ENCODE data around the gene TPSB2.
"Not testable (repeated sequence)": the region's sequence is repeated elsewhere in the genome, so short reads cannot be mapped to it uniquely, and the experiment has no call there.

Gene TPSB2

DNA sequence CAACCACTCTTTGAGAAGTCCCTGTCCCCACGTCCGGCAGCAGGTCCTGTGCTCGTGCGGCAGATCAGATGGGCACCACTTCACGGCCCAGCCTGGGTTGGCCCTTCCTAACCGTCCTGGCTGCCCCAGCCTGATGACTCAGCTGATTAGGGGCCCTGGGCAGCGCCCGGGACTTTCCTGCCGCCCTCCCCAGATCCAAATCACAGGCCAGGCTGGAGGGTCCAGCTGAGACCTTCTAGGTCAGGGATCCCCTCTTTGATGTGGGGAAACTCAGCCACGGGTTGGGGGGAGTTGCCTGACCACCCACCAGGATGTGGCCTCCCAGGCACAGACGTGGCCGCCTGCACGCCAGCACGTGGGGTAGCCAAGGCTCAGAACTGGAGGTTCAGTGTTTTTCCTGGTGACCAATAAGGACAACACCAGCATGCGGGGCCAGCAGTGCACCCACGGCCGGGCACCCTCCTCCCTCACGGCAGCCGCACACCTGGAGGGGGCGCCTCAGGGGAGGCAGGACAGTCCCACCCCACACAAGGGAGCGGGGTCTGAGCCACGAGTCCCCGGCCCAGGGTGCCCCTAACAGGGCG lies 4.2 kb downstream of the TPSB2 start:
- not testable (repeated sequence) for H3K27me3 ChIP-seq (ENCODE audit: low read depth, low read length); H3K4me2 ChIP-seq (ENCODE audit: low read length)

DNA sequence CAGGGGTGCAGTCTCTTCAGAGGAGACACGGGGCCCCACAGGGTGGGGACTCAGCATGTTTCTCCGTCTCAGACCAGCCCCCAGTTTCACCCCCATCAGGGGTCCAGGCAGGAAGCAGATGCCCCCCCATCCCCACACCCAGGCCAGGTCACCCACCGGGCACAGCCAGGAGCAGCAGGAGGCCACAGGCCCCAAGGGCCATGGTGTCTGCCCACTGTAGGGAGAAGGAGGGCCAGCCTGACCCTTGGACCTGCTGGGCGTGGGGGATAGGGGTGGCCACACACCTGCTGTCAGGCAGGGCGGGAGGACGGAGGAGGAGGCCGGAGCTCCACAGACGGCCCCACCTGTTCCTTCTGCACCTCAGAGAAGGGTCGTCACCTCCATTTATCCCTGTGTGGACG lies 4.9 kb downstream of the TPSB2 start, which contains the start of gene TPSG1:
TPSG1 (minus strand) TSS at position 218 of the 401 bp plus-strand sequence; CDS start at position 202, 16 bp downstream.
- TF ChIP-seq, protein P1, sequence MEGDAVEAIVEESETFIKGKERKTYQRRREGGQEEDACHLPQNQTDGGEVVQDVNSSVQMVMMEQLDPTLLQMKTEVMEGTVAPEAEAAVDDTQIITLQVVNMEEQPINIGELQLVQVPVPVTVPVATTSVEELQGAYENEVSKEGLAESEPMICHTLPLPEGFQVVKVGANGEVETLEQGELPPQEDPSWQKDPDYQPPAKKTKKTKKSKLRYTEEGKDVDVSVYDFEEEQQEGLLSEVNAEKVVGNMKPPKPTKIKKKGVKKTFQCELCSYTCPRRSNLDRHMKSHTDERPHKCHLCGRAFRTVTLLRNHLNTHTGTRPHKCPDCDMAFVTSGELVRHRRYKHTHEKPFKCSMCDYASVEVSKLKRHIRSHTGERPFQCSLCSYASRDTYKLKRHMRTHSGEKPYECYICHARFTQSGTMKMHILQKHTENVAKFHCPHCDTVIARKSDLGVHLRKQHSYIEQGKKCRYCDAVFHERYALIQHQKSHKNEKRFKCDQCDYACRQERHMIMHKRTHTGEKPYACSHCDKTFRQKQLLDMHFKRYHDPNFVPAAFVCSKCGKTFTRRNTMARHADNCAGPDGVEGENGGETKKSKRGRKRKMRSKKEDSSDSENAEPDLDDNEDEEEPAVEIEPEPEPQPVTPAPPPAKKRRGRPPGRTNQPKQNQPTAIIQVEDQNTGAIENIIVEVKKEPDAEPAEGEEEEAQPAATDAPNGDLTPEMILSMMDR (IDR thresholded peaks at IDR 0.05; ENCODE audit: low read depth, low read length): no peak
- no peak for TF ChIP-seq EZH2phosphoT487 (IDR thresholded peaks at IDR 0.05; ENCODE audit: low read depth)
- Histone ChIP-seq H3K79me2 (ENCODE audit: low read length) (no peaks in the 10 kb centered on the region), H3K9ac (ENCODE audit: low read length) (no peak within 1 kb of the TSS), H3K9me3 (ENCODE audit: insufficient read depth, low read length) (no peaks in the 10 kb centered on the region), H3K4me2 (ENCODE audit: low read length) (no peak within 1 kb of the TSS), H3K27ac (ENCODE audit: low read length) (no peak within 1 kb of the TSS), H3K27me3 (ENCODE audit: low read depth, low read length) (no peaks in the 10 kb centered on the region), H3K36me3 (replicated peaks; ENCODE audit: low read depth, low read length) (no peaks in the 10 kb centered on the region), H2AFZ (ENCODE audit: low read depth, low read length) (no peak within 1 kb of the TSS), H4K20me1 (ENCODE audit: insufficient read depth, low read length) (no peaks in the 10 kb centered on the region), H3K4me1 (ENCODE audit: low read length) (no peaks in the 10 kb centered on the region), H3K4me3 (ENCODE audit: low read length) (no peak within 1 kb of the TSS)

More for the DNA sequence above, 4.2 kb downstream of the TPSB2 start:
- not testable (repeated sequence) for H4K20me1 ChIP-seq (ENCODE audit: insufficient read depth, low read length); H3K4me1 ChIP-seq (ENCODE audit: low read length); H3K4me3 ChIP-seq (ENCODE audit: low read length); H2AFZ ChIP-seq (ENCODE audit: low read depth, low read length); H3K36me3 ChIP-seq (replicated peaks; ENCODE audit: low read depth, low read length); H3K9ac ChIP-seq (ENCODE audit: low read length); H3K79me2 ChIP-seq (ENCODE audit: low read length); H3K9me3 ChIP-seq (ENCODE audit: insufficient read depth, low read length); H3K27ac ChIP-seq (ENCODE audit: low read length)

DNA sequence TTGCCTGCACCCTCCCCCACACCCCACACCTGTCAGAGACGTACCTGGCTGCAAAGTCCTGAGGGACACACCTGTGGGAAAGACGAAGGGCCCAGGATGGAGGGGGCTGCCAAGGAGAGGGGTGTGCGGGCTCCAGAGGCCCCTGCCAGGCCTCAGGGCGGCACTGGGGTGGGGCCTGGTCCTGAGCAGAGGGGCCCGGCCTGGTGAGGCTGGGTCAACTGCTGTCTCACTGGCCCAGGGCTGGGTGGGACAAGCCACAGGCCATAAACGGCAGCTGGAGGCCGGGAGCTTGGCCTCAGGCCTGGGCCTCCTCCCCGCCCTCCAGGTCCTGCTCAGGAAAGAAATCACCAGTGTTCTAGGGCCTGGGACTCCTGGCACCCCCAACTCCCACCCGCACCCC lies 5.4 kb downstream of the TPSB2 start:
- no peak overlapping the region for H3K27ac ChIP-seq (ENCODE audit: low read length)
- H3K4me1 ChIP-seq (ENCODE audit: low read length): no peaks in the 10 kb centered on the region
- H3K9ac ChIP-seq (ENCODE audit: low read length): no peak overlapping the region
- H4K20me1 ChIP-seq (ENCODE audit: insufficient read depth, low read length): no peaks in the 10 kb centered on the region
- TF ChIP-seq, protein P1 (IDR thresholded peaks at IDR 0.05; ENCODE audit: low read depth, low read length): no peak
- H3K4me3 ChIP-seq (ENCODE audit: low read length): no peak overlapping the region
- no peaks in the 10 kb centered on the region for H3K27me3 ChIP-seq (ENCODE audit: low read depth, low read length)
- no peaks in the 10 kb centered on the region for H3K36me3 ChIP-seq (replicated peaks; ENCODE audit: low read depth, low read length)
- no peaks in the 10 kb centered on the region for H3K9me3 ChIP-seq (ENCODE audit: insufficient read depth, low read length)
- no peak overlapping the region for H2AFZ ChIP-seq (ENCODE audit: low read depth, low read length)
- no peak overlapping the region for H3K4me2 ChIP-seq (ENCODE audit: low read length)
- H3K79me2 ChIP-seq (ENCODE audit: low read length): no peaks in the 10 kb centered on the region

DNA sequence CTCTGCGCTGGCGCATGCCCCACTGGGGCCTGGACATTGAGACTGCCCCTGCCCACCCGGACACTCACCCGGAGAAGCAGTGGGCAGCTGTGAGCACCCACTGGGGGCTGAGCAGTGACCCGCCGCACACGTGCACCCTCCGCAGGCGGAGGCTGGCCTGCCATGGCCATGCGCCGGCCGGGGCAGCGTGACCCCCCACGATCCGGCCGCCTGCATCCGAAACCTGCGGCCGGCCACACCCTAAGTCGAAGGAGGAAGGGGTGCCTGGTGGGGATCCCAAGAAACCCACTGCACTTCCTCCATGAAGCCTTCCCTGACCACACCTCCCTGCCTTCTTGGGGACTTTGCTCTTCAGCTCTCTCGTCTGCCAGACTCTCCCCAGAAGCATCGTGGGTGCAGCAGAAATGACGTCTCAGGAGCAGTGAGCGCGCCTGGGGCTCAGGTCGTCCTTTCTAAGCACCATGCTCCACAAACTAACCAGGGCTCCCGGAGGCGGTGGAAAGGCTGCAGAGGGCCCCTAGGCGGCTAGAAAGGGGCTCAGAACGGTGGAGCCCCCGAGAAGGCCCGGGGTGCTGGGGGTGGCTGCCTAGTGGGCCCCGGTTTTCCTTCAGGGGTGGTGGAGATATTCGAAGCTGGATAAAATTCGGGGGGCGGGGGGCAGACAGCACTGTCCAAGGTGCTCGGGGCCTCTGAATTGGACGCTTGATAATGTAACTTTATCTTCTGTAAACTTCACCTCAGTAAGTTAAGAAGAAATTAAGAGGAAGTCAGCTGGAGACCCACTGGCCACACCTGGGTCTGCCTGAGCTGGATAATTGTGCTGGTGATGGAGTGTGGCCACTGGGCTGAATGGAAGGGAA lies 6.4 kb downstream of the TPSB2 start:
- no peak overlapping the region for H3K4me3 ChIP-seq (ENCODE audit: low read length)
- H3K4me2 ChIP-seq (ENCODE audit: low read length): no peak overlapping the region
- no peak for TF ChIP-seq EZH2phosphoT487 (IDR thresholded peaks at IDR 0.05; ENCODE audit: low read depth)
- TF ChIP-seq, protein P1 (IDR thresholded peaks at IDR 0.05; ENCODE audit: low read depth, low read length): no peak
- no peak overlapping the region for H3K27ac ChIP-seq (ENCODE audit: low read length)
- no peaks in the 10 kb centered on the region for H3K36me3 ChIP-seq (replicated peaks; ENCODE audit: low read depth, low read length)
- no peak overlapping the region for H2AFZ ChIP-seq (ENCODE audit: low read depth, low read length)
- H3K27me3 ChIP-seq (ENCODE audit: low read depth, low read length): no peaks in the 10 kb centered on the region
- H3K79me2 ChIP-seq (ENCODE audit: low read length): no peaks in the 10 kb centered on the region
- H3K9ac ChIP-seq (ENCODE audit: low read length): no peak overlapping the region
- no peaks in the 10 kb centered on the region for H4K20me1 ChIP-seq (ENCODE audit: insufficient read depth, low read length)
- no peaks in the 10 kb centered on the region for H3K4me1 ChIP-seq (ENCODE audit: low read length)
- no peaks in the 10 kb centered on the region for H3K9me3 ChIP-seq (ENCODE audit: insufficient read depth, low read length)
